AG08396 (cell line): Measurements from ENCODE around the gene GABRA5.
"Not testable (repeated sequence)": the region's sequence is repeated elsewhere in the genome, so short reads cannot be mapped to it uniquely, and the experiment has no call there.

Experiments
- DNase-seq: peaks from one replicate; pipeline ENCODE4 v3.0.0; 2012; ENCODE audit warnings: low spot score, mixed read lengths

GABRA5 gene

DNA sequence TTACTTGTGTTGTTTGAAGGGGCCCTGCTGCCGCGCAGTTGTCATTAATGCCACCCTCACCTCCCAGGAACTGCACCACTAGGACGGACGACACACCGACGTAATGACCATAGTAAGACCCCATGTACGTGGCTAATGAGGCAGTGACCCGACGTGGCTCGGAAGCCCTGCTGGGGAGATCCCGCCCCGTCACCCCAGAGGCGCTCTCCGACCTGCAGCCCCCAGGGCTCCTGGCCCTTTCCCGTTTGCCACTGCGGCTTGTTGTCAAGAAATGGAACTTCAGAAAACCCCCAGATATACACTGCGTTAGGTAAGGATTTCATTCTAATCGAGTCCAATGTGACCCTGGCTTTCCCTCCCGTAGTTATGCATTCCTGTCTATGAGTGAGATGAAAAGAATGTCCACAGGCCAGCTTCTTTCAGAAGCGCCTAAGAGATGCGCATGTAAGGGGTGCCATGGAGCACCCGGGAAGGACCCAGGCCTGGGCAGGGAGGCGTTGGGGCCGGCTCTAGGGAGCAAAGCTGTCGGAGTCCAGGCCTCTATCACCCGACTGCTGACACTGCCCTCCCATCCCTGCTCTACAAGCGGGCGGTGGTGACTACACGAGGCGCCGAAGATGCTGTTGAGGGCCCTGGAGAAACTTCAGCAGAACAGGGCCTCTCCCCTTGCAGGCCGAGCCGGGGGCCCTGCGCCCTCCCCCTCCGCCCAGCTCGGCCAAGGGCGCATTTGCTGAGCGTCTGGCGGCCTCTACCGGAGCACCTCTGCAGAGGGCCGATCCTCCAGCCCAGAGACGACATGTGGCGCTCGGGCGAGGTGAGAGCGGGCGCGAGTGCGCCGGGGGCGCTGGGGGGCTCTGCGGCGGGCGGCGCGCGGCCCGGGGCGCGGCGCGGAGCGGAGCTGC lies at the start of gene GABRA5:
Gene GABRA5 (plus strand): TSS at position 765 of the 902 bp plus-strand sequence. CDS start 2,187 bp downstream, outside the sequence.
- DNase-seq = peak; percentile 55

DNA sequence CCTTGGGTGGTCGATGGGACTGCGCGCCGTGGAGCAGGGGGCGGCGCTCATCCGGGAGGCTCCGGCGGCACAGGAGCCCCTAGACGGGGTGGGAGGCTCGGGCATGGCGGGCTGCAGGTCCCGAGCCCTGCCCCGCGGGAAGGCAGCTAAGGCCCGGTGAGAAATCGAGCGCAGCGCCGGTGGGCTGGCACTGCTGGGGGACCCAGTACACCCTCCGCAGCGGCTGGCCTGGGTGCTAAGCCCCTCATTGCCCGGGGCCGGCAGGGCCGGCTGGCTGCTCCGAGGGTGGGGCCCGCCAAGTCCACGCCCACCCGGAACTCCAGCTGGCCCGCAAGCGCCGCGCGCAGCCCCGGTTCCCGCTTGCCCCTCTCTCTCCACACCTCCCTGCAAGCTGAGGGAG lies 35.7 kb upstream of the GABRA5 start:
- not testable (repeated sequence) for DNase-seq

DNA sequence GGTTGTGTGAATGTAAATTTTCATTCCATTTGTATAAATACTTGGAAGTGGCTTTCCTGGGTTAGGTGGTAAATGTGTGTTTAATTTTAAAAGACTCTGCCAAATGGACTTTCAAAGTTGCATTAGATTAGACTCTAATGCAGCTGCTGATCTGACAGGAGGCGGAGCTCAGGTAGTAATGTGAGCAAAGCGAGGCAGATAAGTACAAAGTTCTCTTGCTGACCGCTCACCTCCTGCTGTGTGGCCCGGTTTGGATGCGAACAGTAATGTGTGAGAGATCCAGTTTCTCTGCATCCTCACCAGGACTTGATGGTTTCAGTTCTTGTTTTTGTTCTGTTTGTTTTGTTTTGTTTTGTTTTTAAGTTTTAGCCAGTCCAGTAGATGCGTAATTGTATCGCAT lies 34.9 kb upstream of the GABRA5 start:
- no peak for DNase-seq

DNA sequence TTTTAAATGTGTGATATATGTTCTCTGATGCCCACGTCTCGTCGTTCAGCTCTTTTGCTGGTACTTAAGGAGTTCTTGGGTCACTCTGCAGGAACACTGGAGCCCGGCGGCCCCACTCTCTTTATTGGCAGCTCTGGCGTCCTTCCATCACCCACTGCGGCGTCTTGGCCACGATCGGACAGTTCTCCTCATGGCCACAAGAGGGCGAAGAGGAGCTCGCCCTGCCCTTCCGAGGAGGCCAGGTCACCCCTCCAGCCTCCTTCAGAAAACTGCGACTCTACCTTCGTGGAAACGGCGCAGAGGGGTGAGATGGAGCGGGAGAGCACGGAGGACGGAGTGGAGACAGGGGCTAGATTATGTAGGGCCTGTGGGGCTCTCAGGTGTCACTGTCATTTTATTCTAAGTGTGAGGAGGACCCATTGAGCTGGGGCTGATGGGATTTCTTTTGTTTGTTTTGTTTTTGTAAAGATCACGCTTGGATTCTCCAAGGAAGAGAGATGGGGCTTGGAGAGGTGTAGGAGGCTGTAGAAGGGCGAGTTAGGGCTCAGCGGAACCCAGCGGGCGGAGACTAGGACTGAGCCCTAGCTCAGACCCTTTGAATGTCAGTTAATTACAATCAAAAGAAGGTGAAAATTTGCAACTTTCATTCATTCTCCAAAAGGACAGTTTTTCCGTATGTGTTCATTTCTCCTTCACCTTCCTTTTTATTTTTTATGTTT lies 28.0 kb upstream of the GABRA5 start:
- DNase-seq = peak; percentile 20

DNA sequence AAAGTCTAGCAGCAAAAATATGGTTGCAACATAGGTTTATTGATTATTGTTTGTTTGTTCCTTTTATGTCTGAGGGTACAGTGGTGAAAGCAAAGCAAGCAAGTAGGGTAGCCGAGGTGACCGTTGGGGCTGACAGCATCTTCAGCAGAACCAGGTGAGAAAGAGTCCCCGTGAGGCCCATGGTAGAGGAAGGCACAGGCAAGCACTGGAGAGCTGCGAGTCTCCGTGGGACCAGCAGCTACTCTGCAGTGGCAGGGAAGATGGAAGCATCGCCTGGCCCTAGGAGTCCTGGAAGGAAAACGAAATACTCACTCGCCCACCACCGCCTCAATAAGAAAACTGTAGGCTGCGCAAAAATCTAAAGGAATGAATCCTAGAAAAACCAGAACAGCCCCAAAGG lies 25.3 kb upstream of the GABRA5 start:
- DNase-seq = no peak

DNA sequence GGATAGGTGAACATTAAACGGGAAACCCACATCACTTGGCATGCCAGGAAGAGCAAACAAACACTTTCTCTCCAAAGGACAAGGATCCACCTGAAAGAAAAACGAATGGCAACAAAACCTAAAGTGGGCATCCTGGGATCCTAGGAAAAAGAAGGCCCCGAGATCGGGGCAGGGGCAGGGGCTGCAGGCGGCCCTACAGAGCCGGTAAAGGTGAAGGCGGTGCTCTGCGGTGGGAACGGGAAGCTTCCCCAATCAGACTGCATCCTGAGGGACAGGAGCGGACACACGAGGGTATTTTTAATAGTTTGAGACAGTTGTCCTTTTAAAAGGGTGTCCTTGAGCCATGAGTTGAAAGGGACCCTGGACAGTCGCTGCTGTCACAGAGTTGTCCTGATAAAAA lies 24.9 kb upstream of the GABRA5 start:
- no peak for DNase-seq

DNA sequence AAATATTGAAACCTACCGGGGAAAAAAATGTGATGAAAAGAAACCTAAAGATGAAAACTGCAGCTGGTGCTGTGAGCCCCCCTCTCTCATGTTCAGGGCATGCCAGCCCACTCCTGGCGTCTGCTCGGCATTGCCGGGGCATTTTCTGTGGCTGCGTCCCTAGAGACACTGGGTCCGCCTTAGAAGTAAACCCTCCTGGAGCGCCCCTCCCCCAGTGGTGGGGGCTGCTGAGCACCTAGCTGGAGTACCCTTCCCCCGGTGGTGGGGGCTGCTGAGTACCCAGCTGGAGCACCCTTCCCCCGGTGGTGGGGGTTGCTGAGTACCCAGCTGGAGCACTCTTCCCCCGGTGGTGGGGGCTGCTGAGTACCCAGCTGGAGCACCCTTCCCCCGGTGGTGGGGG lies 24.5 kb upstream of the GABRA5 start:
- DNase-seq = no peak

DNA sequence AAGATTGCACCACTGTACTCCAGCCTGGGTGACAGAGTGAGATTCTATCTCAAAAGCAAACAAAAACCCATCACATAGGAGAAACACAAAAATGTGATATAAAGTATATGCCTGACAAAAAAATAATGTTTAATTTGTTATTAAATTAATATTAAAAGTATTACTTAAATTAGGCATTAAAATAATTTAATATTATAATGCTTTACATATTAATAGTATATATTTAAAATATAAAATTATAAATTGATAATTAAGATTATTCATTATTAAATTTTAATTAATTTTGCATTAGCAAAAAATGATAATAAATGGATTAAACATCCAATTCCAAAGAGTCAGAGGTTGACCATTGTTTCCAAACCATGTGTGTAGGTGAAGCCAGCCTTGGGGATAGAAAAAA lies 22.0 kb upstream of the GABRA5 start:
- no peak for DNase-seq

DNA sequence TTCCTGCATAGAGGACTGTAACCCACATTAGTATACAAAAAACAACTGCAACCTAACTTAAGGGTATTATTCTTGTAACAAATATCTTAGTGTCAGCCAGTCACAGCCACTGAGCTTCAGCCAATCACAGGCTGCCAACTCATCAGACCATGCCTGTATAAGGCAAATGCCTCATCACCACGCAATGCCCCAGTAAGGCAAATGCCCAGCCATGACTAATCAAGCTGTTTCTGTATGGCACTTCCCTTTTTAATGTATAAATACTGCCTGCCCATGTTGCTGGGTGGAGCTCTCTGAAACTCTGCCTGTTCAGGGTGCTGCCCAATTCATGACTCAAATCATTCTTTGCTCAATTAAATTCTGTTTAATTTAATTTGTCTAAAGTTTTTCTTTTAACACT lies 18.4 kb upstream of the GABRA5 start:
- no peak for DNase-seq

DNA sequence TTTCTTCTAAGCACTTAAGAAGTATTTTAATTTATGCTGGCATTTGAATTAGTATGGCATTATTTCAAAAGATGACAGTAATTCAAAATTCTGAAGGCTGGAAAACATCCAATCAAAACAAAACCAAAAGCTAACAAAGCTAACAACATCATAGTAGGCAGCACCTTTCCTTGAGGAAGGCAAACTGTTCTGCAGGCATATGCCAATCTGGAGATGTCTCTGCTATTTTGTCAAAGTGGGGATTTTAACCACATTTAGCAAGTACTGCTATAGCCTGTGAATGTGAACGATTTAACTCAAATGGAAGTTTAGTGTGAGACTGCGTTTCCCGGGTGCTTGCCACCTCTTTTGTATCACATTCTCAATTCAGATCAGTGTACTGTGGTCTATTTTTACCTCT lies 16.7 kb upstream of the GABRA5 start:
- DNase-seq = no peak

DNA sequence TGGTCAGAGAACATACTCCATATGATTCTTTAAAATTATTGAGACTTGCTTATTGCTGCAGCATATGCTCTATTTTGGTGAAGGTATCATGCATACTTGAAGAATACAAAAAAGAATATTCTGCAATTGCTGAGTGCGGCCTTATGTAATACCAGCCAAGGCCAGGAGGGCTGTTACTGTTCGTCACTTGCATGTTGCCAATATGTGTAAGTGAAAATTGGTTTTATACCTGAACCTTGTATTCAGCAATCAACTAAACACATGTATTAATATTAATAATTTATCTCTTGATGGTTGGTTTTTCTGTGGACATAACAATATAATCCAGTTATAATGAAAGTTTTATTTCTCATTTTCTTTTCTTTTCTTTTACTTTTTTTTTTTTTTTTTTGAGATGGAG lies 13.9 kb upstream of the GABRA5 start:
- DNase-seq = no peak

DNA sequence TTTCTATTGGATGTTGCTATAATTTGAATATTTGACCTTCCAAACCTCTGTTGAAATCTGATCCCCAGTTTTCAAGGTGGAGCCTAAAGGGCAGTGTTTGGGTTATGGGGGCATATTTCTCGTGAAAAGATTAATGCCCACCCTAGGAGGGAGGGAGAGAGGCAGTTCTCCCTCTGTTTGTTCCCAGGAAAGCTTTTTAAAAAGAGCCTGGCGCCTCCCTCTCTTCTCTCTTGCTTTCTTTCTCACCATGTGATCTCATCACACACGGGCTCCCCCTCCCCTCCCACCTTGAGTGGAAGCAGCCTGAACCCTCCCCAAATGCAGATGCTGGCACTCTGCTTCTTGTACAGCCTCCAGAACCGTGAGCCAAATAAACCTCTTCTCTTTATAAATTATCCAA lies 12.4 kb upstream of the GABRA5 start:
- DNase-seq = no peak

DNA sequence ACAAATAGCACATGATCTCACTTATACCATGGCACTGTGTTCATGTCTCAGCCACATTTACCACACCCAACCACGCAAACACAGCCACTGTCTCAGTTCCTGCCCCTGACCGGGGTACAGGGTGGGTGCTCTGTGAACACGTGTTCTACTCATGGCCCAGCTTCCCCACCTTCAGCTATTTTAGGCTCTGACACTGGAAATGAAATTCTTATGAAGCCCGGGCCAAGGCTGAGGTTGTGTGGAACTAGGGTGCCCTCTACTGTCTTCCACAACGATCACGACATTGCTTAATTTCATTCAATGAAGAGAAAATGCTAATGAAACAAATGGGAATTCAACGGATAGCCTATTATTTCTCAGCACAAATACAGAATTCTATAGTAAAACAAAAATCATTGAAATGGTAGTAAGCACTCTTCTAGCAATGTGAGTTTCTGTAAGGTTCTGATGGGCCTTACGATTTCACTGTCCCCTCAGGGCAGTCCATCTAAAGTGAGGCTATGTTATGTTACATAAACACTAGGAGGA lies 2.1 kb upstream of the GABRA5 start:
- peak; percentile 74 for DNase-seq

DNA sequence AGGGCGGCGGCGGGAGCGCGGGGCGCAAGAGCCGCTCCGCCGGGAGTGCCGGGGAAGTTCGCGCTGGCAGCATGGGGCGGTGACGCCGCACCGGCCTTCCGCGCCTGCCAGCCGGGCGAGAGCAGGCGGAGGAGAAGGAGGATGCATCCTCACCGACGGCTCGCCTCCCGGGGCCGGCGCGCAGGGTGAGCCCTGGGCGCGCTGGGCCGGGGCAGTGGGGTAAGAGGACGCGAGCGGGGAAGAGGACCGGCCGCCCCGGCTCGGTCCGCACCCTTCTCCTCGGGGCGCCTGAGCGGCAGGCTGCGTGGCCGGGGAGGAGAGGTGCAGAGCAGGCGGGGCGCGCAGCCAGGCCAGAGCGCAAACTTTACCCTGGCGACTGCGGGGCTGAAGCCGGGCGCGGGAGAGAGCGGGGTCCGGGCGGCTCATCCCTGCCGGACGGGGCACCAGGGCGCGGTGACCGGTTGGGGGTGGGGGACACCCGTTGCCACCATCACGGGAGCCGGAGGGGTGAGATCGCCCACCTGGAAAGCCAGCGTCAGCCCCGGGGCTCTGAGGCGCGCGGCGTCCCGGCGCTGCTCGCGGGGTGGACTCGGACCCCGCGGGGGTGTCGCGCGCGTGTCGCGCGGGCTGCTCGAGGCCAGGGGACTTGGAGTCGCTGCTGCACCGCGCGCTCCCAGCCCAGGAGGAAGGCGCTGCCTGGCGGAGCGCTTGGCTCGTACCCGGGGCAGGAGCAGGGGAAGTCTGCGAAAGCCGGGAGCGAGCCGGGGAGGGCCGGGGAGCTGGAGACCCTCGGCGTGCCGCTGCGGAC lies 542 bp downstream of the GABRA5 start:
- peak; percentile 42 for DNase-seq

DNA sequence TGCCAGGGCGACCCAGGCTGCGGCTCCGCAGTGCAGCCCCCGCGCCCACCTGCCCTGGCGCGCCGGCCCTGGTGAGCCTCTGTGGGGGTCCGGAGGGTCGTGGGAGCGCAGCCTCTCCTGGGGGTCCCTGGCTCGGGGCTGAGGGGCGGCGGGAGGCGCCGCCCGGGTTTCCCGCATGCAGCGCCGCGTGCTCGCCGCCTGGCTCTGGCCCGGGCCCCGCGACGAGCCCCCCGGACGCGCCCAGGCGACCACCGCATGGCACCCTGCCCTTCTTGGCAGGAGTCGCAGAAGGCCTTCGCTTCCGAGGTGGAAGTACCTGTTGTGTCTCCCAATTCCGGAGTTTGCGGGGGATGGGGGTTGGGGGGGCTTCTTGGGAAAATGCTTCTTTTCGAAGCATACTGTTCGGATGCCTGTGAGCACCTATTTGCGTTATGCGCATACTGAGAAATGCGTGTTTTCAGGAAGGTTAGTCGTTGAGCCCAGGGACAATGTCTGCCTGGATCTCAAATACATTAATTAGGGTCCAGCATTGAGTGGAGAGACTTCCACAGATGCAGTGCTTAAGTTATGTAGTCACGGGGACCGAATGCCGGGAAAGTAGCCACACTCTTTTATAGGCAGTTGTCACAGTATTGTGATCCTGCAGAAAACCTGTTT lies 1.3 kb downstream of the GABRA5 start:
- no peak for DNase-seq

DNA sequence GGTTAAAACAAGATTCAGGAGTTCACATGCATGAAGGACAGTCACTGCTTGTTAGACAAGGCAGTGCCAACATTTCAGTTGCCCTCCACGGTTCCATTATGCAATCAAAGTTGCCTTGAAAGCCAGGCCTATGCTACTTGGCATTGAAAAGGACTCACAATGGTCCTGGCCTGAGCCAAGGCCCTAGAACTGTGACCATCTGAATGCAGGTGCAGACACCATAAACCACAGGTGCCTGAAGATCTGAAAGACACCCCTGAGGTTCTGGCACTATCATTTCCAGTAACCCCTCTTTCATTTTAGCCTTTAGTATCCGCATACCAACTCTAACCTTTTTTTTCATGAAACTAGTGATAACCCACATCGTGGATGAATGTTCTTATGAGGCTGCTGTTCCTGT lies 2.8 kb downstream of the GABRA5 start:
- no peak for DNase-seq

DNA sequence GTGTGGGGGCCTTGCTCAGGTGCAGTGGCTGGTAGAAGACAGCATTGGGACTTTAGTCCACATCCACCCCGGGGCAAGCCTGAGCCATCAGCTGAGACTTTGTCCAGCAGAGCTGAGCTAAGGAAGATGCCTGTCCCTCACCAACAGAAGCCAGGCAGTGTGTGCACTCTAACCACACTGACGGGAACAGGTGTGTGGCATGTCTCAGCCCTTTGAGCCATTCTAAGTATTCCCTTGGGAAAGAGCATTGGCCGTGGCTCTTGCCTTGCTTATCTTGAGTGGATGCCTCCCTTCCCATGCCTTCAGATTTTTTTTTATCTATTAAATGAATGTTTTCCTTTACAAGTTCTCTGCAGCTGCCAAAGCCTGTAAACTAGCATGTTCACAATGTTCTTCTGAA lies 3.5 kb downstream of the GABRA5 start:
- DNase-seq = no peak

DNA sequence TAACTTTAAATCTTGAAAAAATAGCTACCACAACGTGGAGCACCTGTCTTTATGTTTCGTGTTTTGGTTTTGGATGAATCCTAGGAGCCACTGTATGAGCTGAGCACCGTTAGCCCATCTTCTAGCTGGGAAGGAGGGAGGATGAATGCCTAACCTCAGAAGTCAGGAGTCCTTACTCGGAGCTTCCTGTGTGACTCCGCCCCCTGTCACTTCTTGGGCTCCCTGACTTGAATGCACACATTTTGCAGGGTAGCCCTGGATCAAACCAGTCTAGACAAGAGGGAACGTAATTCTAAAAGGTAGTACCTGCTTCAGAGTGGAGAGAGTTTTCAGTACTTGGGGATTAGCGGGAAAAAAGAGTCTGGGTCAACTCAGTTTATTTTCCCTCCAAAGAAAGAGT lies 5.3 kb downstream of the GABRA5 start:
- no peak for DNase-seq

DNA sequence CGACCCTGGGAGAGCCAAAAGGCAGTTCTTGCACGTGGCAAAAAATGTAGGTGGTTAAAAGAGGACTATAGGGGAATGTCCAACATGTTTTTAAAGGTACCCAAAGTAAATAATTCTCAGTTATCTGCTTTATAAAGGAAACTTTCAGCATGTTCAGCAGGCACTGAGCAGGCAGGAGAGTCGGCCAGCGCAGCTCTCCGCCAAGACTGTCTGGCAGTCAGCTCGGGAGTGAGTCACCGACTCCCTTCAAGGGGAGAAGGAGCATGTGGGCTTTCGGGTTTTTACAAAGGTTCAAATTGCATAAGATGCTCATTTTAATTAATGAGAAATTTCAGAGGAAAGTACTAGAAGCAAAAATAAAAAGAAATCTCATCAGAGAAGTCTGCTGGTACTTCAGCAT lies 7.0 kb downstream of the GABRA5 start:
- peak; percentile 70 for DNase-seq

DNA sequence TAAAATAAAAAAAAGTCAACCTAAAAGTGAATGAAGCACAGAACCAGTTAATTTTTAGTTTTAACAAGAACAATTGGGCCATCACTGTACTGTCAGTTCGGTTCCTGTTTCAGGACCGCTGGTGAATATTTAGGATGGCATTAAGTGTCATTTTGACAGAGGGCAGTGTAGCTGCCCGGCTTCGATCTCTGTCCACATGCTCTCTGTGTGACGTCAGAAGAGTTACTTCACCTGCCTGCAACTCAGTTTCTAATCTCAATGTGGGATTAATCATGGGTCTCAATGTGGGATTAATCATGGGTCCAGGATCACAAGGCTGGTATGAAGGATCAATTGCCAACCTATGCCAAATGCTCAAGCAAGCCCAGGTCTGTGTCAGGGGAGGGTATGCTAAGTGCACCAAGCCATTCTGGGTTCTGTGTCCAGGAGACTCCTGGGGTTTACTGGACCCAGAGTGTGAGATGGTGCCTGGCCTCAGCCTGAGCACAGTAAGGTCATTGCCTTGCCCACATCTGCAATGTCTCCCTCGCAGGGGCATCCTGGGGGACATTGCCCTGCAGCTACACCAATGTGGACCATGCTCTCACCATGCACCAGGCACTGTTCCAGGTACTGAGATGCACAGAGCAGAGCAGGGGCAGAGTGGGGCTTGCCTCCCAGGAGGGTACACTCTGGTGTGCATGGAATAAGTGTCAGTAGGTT lies 8.1 kb downstream of the GABRA5 start:
- DNase-seq = no peak

DNA sequence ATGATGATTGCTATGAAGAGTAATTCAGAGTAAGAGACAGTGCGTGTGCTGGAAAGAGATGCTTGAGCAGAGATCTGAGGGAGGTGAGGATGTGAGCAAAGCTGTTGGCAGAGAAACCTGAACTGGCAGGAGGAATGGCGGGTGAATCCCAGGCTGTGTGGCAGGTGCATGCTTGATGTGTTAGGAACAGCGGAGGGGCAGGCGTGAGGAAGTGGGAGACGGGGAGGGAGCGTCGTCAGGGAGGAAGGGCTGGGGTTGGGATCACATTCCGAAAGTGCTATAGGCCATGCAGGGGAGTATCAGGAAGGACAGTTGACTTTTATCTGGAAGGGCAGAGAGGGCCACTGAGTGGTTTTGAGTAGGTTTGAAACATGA lies 8.6 kb downstream of the GABRA5 start:
- no peak for DNase-seq
